Endothelial cell of umbilical vein (primary cell): ENCODE measurements around the gene CMSS1. TPM values are rescaled to one million over a fixed set of nuclear protein-coding genes. Genes with fewer than 3 reads are reported as not detected.

Experiments used
- BruUV-seq: library from RNA; stranded (reverse); fragments of 400-500 nt; replicated peaks from 2 replicates; lab custom pipeline; 2021; lab: Mats Ljungman, UMichigan
- CTCF ChIA-PET: fragments of 300-600, 350-600 bp; sonication (Branson Sonifier 250); formaldehyde crosslinking; loops from one replicate; lab custom pipeline; 2021; ENCODE audit warnings: antibody characterized with exemption, inconsistent platforms; lab: Charles Lee
- POLR2A ChIA-PET: fragments of 300-600, 350-600 bp; sonication (Branson Sonifier 250); formaldehyde crosslinking; loops from one replicate; lab custom pipeline; 2021; ENCODE audit warnings: antibody characterized with exemption, inconsistent platforms; lab: Charles Lee
- DNase-seq: peaks from one replicate; pipeline ENCODE4 v3.0.0-alpha.2; 2011; ENCODE audit warnings: low read depth, low spot score
- FAIRE-seq: peaks from 2 replicates; lab custom pipeline; 2011; peaks lifted over from hg19 to GRCh38; lab: Jason Lieb, UNC
- H2AFZ ChIP-seq: 2 replicates; pipeline ENCODE4 v1.6.0; 2012; ENCODE audit warnings: low read depth, low read length, control low read depth, inconsistent platforms
- H3K27ac ChIP-seq: 2 replicates; pipeline ENCODE4 v1.5.1; 2011; ENCODE audit warnings: low read depth, mild to moderate bottlenecking, control low read depth, low read length, moderate library complexity; ENCODE audit not compliant: insufficient read depth
- H3K27me3 ChIP-seq, 2 experiments: 2 replicates each; pipeline versions ENCODE4 v1.6.0 to v1.6.1; 2011; ENCODE audit warnings: low read length in 2 of 2, mixed read lengths in 1 of 2; ENCODE audit not compliant: control insufficient read depth in 2 of 2, insufficient read depth in 2 of 2
- H3K36me3 ChIP-seq, 2 experiments: 2 replicates in 1 of 2; 3 replicates in 1 of 2; pipeline ENCODE4 v1.5.1; 2011; ENCODE audit warnings: low read length in 2 of 2, mild to moderate bottlenecking in 1 of 2, moderate library complexity in 1 of 2; ENCODE audit not compliant: control insufficient read depth in 2 of 2, insufficient read depth in 2 of 2; ENCODE audit errors: extremely low read depth in 1 of 2
- H3K4me1 ChIP-seq: 3 replicates; pipeline ENCODE4 v1.5.1; 2011; ENCODE audit warnings: mild to moderate bottlenecking, low read length; ENCODE audit not compliant: control insufficient read depth, insufficient read depth; ENCODE audit errors: extremely low read depth
- H3K4me2 ChIP-seq: 2 replicates; pipeline ENCODE4 v1.6.1; 2011; ENCODE audit warnings: low read length, control low read depth, mixed read lengths; ENCODE audit not compliant: insufficient read depth
- H3K4me3 ChIP-seq, 3 experiments: fragments of 200-600 bp in 1 of 3; sonication (generic), shearing (Covaris generic) in 1 of 3; replicated peaks in 1 of 3; 2 replicates each; pipeline ENCODE4 v1.5.1; 2011 to 2016; ENCODE audit warnings: control low read depth in 3 of 3, low read length in 3 of 3, mild to moderate bottlenecking in 2 of 3, inconsistent platforms in 1 of 3, low read depth in 1 of 3, moderate library complexity in 1 of 3; ENCODE audit not compliant: insufficient read depth in 1 of 3
- H3K79me2 ChIP-seq: 2 replicates; pipeline ENCODE4 v1.6.0; 2012; ENCODE audit warnings: low read length, inconsistent platforms; ENCODE audit not compliant: control insufficient read depth, insufficient read depth
- H3K9ac ChIP-seq: replicated peaks from 2 replicates; pipeline ENCODE3; 2011; ENCODE audit warnings: low read length, control low read depth; ENCODE audit not compliant: insufficient read depth; ENCODE audit errors: extremely low read depth
- H3K9me1 ChIP-seq: replicated peaks from 3 replicates; pipeline ENCODE4 v1.6.0; 2011; ENCODE audit warnings: mild to moderate bottlenecking, low read length; ENCODE audit not compliant: control insufficient read depth, insufficient read depth; ENCODE audit errors: extremely low read depth
- H3K9me3 ChIP-seq: replicated peaks from 2 replicates; pipeline ENCODE4 v1.5.1; 2012; ENCODE audit warnings: low read length, inconsistent platforms; ENCODE audit not compliant: control insufficient read depth, insufficient read depth
- H4K20me1 ChIP-seq: replicated peaks from 2 replicates; pipeline ENCODE3; 2011; ENCODE audit warnings: mild to moderate bottlenecking, low read length; ENCODE audit not compliant: control insufficient read depth, insufficient read depth; ENCODE audit errors: extremely low read depth
- CTCF ChIP-seq, 2 donors: IDR thresholded peaks; 1 replicate in 1 of 2; 2 replicates in 1 of 2; pipeline ENCODE4 v1.5.1; 2011; ENCODE audit warnings: low read length in 2 of 2, mild to moderate bottlenecking in 2 of 2, moderate library complexity in 2 of 2, control low read depth in 1 of 2, inconsistent platforms in 1 of 2, low read depth in 1 of 2; ENCODE audit not compliant: insufficient read depth in 1 of 2; ENCODE audit errors: extremely low read depth in 1 of 2
- GATA2 ChIP-seq: IDR thresholded peaks from 2 replicates; pipeline ENCODE4 v1.7.0; 2011; ENCODE audit warnings: low read depth, mild to moderate bottlenecking, moderate library complexity, mixed read lengths, low read length; ENCODE audit not compliant: insufficient read length, insufficient read depth
- JUN ChIP-seq: IDR thresholded peaks from 2 replicates; pipeline ENCODE4 v1.6.1; 2011; ENCODE audit warnings: borderline replicate concordance, low read depth; ENCODE audit not compliant: insufficient read length, insufficient read depth
- MAX ChIP-seq: IDR thresholded peaks from 2 replicates; pipeline ENCODE4 v1.6.1; 2011; ENCODE audit not compliant: insufficient read depth, insufficient read length
- MYC ChIP-seq: IDR thresholded peaks from one replicate; pipeline ENCODE4 v1.6.1; 2011; ENCODE audit warnings: mild to moderate bottlenecking, low read depth, low read length
- POLR2A ChIP-seq: IDR thresholded peaks from 2 replicates; pipeline ENCODE4 v1.6.1; 2012; ENCODE audit warnings: low read depth, mild to moderate bottlenecking, control low read depth, low read length
- POLR2AphosphoS5 ChIP-seq: IDR thresholded peaks from 2 replicates; pipeline ENCODE4 v1.6.1; 2012; ENCODE audit warnings: low read depth, mild to moderate bottlenecking, control low read depth, low read length, moderate library complexity; ENCODE audit not compliant: insufficient read depth
- dilution Hi-C: fragments of 300-500 bp; cut with MboI; formaldehyde crosslinking; loops from one replicate; pipeline ENCODE4 v1.15.0; 2019; ENCODE audit warnings: low sequenced_read_pairs; ENCODE audit not compliant: extremely low pct_ligation_motif_present
- intact Hi-C: fragments of 100-400 bp; cut with micrococcal nuclease; formaldehyde crosslinking; loops from one replicate; pipeline ENCODE4 v1.10.0; 2022
- polyA plus RNA-seq, 4 experiments: library from polyadenylated mRNA; depleted of rRNA in 3 of 4; stranded (reverse) in 3 of 4; unstranded in 1 of 4; fragments of >200 nt; gene quantifications; 2 replicates each; pipeline versions ENCODE4 v1.2.1 to v1.2.3, GENCODE V29; 2011 to 2012; ENCODE audit warnings: missing spikeins in 1 of 4
- total RNA-seq: library from RNA; stranded (reverse); gene quantifications from 2 replicates; pipeline ENCODE4 v1.2.3, GENCODE V29; 2021

Gene CMSS1
- total and polyA plus RNA-seq, 2 donors (not counting 3 experiments of a cell fraction or from before 2014, with no cell fraction given) = 9.7 to 60.6 TPM

DNA sequence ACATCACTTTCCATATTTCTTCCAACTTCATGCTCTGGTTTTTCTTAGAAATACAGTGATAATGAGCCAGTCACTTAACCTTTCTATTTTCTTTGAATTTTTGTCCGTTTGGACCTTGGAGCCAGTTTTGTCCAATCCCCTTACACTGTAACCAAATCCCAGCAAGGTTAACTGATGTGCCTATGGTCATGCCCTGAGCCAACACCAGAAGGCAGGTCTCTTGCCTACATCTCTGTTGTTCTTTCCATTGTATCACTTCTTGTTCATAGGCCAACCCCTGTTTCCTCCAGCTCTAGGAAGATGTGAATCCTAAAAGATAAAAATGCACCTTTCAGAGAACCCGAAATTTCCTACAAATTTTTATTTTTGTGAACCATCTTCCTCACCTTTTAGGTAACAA, 122.7 kb downstream of the CMSS1 start:
- dilution Hi-C loops (no loop called here), intact Hi-C loops (no loop called here)
- TF ChIP-seq JUN = no peak
- TF ChIP-seq POLR2A = no peak
- TF ChIP-seq MYC = no peak
- no peak for TF ChIP-seq GATA2
- TF ChIP-seq CTCF (IDR thresholded peaks at IDR 0.05; ENCODE audit: extremely low read depth in 1 of 2, insufficient read depth in 1 of 2, low read depth in 1 of 2, low read length in 2 of 2) = no peak
- no peak for TF ChIP-seq MAX
- no peak for TF ChIP-seq POLR2AphosphoS5
- Histone ChIP-seq H4K20me1 (no peaks in the 10 kb centered on the region), H3K4me2 (no peak overlapping the region), H3K9me3 (no peaks in the 10 kb centered on the region), H3K36me3 (no peaks in the 10 kb centered on the region), H3K79me2 (no peaks in the 10 kb centered on the region), H3K9ac (no peak overlapping the region), H3K27me3 (no peaks in the 10 kb centered on the region), H3K4me1 (peaks cover 3% of the 10 kb centered on the region), H2AFZ (no peak overlapping the region), H3K4me3 (no peak overlapping the region), H3K9me1 (no peaks in the 10 kb centered on the region), H3K27ac (no peak overlapping the region)
- ChIA-PET CTCF (interaction anchor here (1.1 to 2.0 kb wide), 4 partner anchors 14 to 109 kb away, joined by 3 to 7 read pairs (median 5); no protein-coding TSS in a partner anchor), POLR2A (no interaction called here)
- FAIRE-seq (no peak), DNase-seq (no peak)
- BruUV-seq = no TSS peak
